BLaER1 (cell line): ENCODE results near the gene KRR1.
A peak's percentile ranks its signal among the peaks of the same experiment; 100 is the strongest.
"Not testable (repeated sequence)": the region's sequence is repeated elsewhere in the genome, so short reads cannot be mapped to it uniquely, and the experiment has no call there.

Experiments used
- H3K27ac ChIP-seq: shearing (Covaris generic); formaldehyde crosslinking; 2 replicates; pipeline ENCODE4 v1.8.1; 2022
- H3K27me3 ChIP-seq: shearing (Covaris generic); formaldehyde crosslinking; 2 replicates; pipeline ENCODE4 v1.8.1; 2022
- H3K36me3 ChIP-seq: shearing (Covaris generic); formaldehyde crosslinking; 2 replicates; pipeline ENCODE4 v1.8.1; 2022
- H3K4me1 ChIP-seq: shearing (Covaris generic); formaldehyde crosslinking; 2 replicates; pipeline ENCODE4 v1.8.1; 2022
- H3K4me2 ChIP-seq: shearing (Covaris generic); formaldehyde crosslinking; 2 replicates; pipeline ENCODE4 v1.8.1; 2022
- H3K4me3 ChIP-seq: shearing (Covaris generic); formaldehyde crosslinking; 2 replicates; pipeline ENCODE4 v1.8.1; 2022
- H3K9ac ChIP-seq: shearing (Covaris generic); formaldehyde crosslinking; 2 replicates; pipeline ENCODE4 v1.8.1; 2022
- H3K9me3 ChIP-seq: shearing (Covaris generic); formaldehyde crosslinking; 2 replicates; pipeline ENCODE4 v1.8.1; 2022
- H4K20me1 ChIP-seq: shearing (Covaris generic); formaldehyde crosslinking; 2 replicates; pipeline ENCODE4 v1.8.1; 2022
- Cebpa-rat ChIP-seq: shearing (Covaris generic); IDR thresholded peaks from 2 replicates; pipeline ENCODE4 v1.8.1; 2022

KRR1 gene

DNA sequence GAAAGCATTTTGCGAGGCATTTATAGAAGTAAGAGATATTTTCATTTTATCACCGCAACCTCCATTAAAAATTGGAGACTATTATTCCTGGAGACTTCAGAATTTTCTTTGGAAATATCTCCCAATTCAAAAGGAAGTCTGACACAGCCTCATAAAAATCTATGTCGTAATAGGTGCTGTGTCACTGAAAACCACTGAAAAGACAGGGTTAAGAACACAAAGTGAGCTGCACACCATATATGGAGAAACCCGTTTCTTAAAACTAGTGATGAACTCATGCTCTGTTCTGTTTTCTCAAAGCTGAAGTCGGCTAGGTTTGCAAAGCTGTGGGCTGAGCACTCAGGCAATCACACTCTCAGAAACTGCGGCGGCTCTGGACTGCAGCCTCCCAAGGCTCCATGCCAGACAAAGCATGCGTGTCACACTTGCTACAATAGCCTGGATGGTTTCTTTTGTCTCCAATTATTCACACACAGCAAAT lies 30.9 kb downstream of the KRR1 start, which contains the start of gene GLIPR1:
GLIPR1 (plus strand) TSS at position 287 of the 481 bp plus-strand sequence; CDS start at position 413, 126 bp downstream.
- Histone ChIP-seq H3K4me1 (peaks cover 41% of the 10 kb centered on the region), H4K20me1 (no peaks in the 10 kb centered on the region), H3K9me3 (no peaks in the 10 kb centered on the region), H3K27ac (peak within 1 kb of the TSS; percentile 12; the same call in 1 of the 2 replicates), H3K4me3 (peak within 1 kb of the TSS; percentile 26; the same call in 1 of the 2 replicates), H3K4me2 (peak within 1 kb of the TSS; percentile 66), H3K9ac (peak within 1 kb of the TSS; percentile 33; the same call in 1 of the 2 replicates), H3K27me3 (no peaks in the 10 kb centered on the region), H3K36me3 (no peaks in the 10 kb centered on the region)
- no peak for TF ChIP-seq Cebpa-rat

DNA sequence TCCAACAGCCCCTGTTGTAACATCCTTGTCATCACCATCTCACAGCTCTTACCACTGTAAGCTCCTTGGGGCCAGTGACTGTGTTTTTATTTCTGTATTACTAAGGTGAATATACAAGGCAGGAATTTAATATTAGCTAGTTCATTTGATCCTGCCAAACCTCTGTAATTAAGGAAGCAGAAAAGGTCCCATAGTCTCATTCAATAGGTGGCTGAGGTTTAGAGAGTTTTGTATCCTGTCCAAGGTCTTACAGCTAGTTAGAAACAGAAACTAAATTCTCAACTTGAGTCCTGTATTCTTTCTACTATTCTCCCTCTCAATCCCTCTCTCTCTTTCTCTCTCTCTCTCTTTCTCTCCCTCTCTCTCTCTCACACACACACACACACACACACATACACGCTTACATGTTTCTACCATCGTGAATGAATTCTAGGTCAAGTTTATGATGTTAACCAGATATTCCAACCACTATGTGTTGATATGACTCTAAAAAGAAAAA lies 31.4 kb downstream of the KRR1 start:
- peak overlapping the region; percentile 66 for H3K4me2 ChIP-seq
- no peaks in the 10 kb centered on the region for H3K9me3 ChIP-seq
- H4K20me1 ChIP-seq = no peaks in the 10 kb centered on the region
- 0 out of 2 replicates have a peak overlapping the region, but pooled peaks have one; percentile 12 for H3K27ac ChIP-seq
- H3K4me1 ChIP-seq = peaks cover 41% of the 10 kb centered on the region
- no peaks in the 10 kb centered on the region for H3K27me3 ChIP-seq
- H3K36me3 ChIP-seq = no peaks in the 10 kb centered on the region
- H3K4me3 ChIP-seq = no peak overlapping the region
- no peak for TF ChIP-seq Cebpa-rat
- H3K9ac ChIP-seq = no peak overlapping the region

DNA sequence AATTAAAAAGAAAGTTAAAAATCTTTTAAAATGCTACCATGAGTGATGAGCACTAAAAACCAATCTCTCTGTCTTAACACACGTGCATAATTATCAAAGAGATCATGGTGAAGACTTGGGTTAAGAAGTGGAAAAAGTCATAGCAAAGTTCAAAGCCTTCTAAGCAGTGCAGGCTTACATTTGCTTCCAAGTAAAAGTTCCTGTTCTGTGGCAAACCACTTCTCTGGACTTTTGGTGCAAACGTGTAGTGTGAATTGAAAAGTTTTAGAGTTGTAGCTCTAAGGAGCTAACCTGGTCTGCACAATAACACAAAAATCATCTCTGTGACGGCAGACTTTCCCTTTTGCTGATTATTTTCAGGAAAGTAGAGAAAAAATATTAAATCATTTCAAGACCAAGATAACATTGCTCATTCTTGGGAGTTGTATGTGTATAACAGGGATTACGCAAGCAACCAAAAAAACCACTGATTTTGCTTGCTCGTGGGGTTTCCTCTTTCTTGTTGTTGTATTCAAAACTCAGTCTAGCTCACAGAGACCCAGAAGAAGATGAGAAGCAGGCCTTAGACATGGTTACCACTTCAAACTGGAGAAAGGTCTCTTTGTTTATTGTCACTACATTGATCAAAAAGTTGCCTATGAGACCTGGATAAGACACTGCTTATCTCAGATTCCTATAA lies 33.2 kb downstream of the KRR1 start:
- Histone ChIP-seq H3K9ac (no peak overlapping the region), H4K20me1 (no peaks in the 10 kb centered on the region), H3K4me3 (no peak overlapping the region), H3K27me3 (no peaks in the 10 kb centered on the region), H3K4me1 (peaks cover 39% of the 10 kb centered on the region), H3K9me3 (no peaks in the 10 kb centered on the region), H3K36me3 (no peaks in the 10 kb centered on the region), H3K4me2 (no peak overlapping the region), H3K27ac (no peak overlapping the region)
- TF ChIP-seq Cebpa-rat = no peak; the same call in 1 of the 2 replicates

DNA sequence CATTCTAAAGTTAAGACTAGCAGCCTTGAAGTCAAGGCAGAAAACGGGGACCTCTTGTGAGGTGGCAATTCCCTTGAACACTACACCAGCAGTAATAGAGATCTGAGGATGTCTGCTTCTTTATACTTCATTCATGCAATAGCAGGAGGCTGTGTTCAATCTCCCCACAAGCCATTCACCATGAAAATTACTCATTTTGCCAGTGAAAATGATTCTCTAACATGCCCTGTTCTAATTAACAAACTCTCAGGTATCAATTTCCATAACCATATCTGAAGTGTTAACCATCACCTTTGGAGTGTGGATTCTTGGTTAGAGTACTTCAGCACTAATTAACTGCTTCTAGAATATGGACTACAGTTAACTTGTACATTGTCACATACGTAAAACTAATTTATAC lies 34.3 kb downstream of the KRR1 start:
- TF ChIP-seq Cebpa-rat = no peak
- Histone ChIP-seq H3K27me3 (no peaks in the 10 kb centered on the region), H3K36me3 (no peaks in the 10 kb centered on the region), H3K9me3 (no peaks in the 10 kb centered on the region), H3K4me1 (peaks cover 35% of the 10 kb centered on the region), H3K4me3 (no peak overlapping the region), H3K4me2 (no peak overlapping the region), H3K9ac (no peak overlapping the region), H3K27ac (no peak overlapping the region), H4K20me1 (no peaks in the 10 kb centered on the region)

DNA sequence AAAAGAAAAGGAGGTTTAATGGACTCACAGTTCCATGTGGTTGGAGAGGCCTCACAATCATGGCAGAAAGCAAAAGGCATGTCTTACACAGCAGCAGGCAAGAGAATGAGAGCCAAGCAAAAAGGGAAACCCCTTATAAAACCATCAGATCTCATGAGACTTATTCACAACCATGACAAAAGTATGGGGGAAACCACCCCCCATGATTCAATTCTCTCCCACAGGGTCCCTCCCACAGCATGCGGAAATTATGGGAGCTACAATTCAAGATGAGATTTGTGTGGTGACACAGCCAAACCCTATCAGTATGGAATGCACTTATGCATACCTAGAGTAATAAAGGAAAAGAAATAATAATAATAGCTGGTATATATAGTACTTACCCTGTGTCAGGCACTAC lies 35.3 kb downstream of the KRR1 start:
- Histone ChIP-seq H3K4me2 (no peak overlapping the region), H3K9ac (no peak overlapping the region), H3K27me3 (no peaks in the 10 kb centered on the region), H3K36me3 (no peaks in the 10 kb centered on the region), H3K4me1 (peaks cover 29% of the 10 kb centered on the region), H3K9me3 (no peaks in the 10 kb centered on the region), H3K4me3 (no peak overlapping the region), H3K27ac (no peak overlapping the region), H4K20me1 (no peaks in the 10 kb centered on the region)
- TF ChIP-seq Cebpa-rat = no peak

DNA sequence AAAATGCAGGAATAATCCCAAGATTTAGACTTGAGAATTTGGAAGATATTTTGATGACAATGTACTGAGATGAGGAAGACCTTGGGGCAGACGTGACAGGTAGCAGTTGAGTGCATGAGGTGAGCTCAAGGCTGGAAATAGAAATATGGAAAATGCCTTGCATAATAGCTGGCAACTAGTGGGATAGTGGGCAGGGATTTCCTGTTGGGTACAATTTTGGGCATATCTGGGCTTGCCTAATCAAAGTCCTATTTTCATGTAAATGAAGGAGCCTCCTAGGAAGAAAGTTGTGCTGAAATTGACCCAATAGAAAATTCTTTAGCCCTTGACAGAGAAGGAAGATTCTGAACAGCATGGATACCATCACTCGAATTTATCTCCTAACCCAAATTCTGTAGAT lies 37.3 kb downstream of the KRR1 start:
- Histone ChIP-seq H3K36me3 (no peaks in the 10 kb centered on the region), H3K4me1 (peaks cover 19% of the 10 kb centered on the region), H3K4me3 (no peak overlapping the region), H4K20me1 (no peaks in the 10 kb centered on the region), H3K27me3 (no peaks in the 10 kb centered on the region), H3K4me2 (no peak overlapping the region), H3K9ac (no peak overlapping the region), H3K27ac (no peak overlapping the region), H3K9me3 (no peaks in the 10 kb centered on the region)
- TF ChIP-seq Cebpa-rat = no peak

DNA sequence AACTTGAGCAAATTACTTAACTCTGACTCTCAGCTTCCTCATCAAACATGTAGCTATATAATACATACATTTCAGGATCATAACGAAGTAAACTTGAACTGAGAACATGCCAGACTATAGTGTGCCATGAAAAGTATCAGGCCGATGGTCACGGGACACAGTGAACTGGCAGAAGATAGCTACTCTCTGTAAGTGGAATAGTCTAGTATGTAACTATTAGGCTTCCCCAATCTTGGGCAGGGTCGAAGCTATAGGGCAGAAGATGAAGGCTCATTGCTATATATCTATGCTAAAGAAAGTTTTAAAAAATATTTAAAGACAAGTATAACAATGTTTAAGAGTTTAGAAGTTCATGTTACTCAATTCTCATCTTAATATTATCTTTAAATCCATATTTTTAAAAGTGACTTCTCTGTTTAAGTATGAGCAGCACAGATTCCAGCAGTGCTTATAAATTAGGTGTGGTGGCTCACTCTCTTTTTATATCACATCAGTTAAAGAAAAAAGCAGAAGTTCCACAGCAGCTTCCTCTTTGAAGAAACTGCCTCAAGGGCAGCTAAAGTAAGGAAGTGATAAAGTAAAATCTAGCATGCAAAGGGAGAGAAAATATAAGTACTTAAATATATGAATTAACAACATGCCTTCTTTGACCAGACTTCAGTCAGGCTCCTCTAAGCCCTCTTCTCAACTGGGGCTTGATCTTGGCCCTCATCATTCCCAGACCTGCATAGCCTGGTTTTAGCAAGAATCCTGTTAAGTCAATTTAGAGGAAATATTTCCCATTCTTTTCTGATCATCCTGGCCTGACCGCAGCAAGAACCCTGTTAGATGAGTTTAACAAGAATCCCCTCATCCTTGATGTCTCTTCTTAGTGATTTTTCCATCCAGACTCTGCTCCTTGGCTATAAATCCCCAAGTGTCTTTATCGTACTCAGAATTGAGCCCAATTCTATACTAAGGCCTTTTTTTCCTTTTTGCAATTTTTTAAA lies 39.2 kb downstream of the KRR1 start:
- no peak for TF ChIP-seq Cebpa-rat
- Histone ChIP-seq H3K27me3 (no peaks in the 10 kb centered on the region), H3K27ac (peak overlapping the region; percentile 69), H3K9ac (peak overlapping the region; percentile 63), H3K4me3 (no peak overlapping the region), H3K9me3 (no peaks in the 10 kb centered on the region), H4K20me1 (no peaks in the 10 kb centered on the region), H3K4me2 (peak overlapping the region; percentile 57), H3K36me3 (no peaks in the 10 kb centered on the region), H3K4me1 (peaks cover 12% of the 10 kb centered on the region)

DNA sequence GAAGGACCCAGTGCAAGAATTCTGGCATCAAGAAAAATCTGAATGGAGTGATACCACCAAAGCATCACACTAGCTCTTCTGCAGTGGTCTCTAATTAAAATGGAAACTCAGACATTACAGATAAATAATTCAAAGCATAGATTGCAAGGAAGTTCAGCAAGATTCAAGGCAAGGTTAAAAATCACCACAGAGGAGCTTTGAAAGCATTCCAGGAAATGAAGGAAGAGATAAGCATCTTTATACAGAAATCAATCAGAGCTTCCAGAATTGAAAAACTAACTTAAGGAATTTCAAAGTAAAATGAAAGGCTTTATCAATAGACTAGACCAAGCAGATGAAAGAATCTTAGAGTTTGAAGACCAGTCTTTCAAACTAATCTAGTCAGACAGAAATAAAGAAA lies 51.2 kb downstream of the KRR1 start:
- Histone ChIP-seq H3K27ac (no peak overlapping the region), H4K20me1 (no peaks in the 10 kb centered on the region), H3K9ac (no peak overlapping the region), H3K9me3 (peaks cover 41% of the 10 kb centered on the region), H3K4me2 (no peak overlapping the region), H3K36me3 (no peaks in the 10 kb centered on the region), H3K4me3 (no peak overlapping the region), H3K4me1 (no peaks in the 10 kb centered on the region), H3K27me3 (no peaks in the 10 kb centered on the region)
- no peak for TF ChIP-seq Cebpa-rat

DNA sequence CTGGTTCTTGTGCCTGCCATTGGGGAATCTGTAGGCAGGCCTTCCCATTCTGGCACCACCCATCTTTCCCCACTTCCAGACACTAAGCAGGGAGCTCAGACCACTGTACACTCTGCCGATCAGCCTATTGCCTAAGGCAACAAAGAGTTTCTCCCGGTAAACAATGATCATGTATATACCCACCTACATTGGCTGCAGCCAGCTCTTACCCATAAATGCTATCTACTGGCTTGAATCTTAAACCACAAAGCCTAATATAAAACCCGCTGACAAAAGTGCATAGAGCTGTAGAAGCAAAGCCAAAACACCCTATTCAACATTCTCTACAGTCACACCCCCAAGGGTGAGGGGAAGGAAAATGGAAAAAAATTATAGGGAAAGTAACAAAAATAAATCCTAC lies 51.7 kb downstream of the KRR1 start:
- H3K27ac ChIP-seq = no peak overlapping the region
- H3K9me3 ChIP-seq = peaks cover 40% of the 10 kb centered on the region
- H3K27me3 ChIP-seq = no peaks in the 10 kb centered on the region
- no peak overlapping the region for H3K4me3 ChIP-seq
- no peak for TF ChIP-seq Cebpa-rat
- H3K4me1 ChIP-seq = no peaks in the 10 kb centered on the region
- no peaks in the 10 kb centered on the region for H3K36me3 ChIP-seq
- H3K9ac ChIP-seq = no peak overlapping the region
- no peaks in the 10 kb centered on the region for H4K20me1 ChIP-seq
- H3K4me2 ChIP-seq = no peak overlapping the region

DNA sequence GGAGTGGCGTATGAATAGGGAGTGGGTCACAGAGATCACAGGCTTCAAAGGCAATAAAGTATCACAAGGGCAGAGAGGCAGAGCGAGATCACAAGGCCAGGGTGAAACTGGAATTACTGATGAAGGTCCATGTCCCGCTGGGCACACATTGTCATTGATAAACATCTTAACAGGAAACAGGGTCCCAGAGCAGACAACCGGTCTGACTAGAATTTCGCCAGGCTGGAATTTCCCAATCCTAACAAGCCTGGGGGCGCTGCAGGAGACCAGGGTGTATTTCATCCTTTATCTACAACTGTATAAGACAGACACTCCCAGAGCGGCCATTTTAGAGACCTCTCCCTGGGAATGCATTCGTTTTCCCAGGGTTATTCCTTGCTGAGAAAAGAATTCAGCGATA lies 53.5 kb downstream of the KRR1 start:
- H3K27me3 ChIP-seq, H4K20me1 ChIP-seq, H3K4me3 ChIP-seq, H3K36me3 ChIP-seq, H3K27ac ChIP-seq, H3K4me2 ChIP-seq, H3K9ac ChIP-seq, H3K4me1 ChIP-seq: not testable (repeated sequence)
- H3K9me3 ChIP-seq = peaks cover 34% of the 10 kb centered on the region
